Measurements from ENCODE around the gene FMNL2. TPM values are rescaled to one million over a fixed set of nuclear protein-coding genes. Genes with fewer than 3 reads are reported as not detected.

FMNL2 gene
- total and polyA plus RNA-seq, 2 experiments from 2014 or later = 5.1 to 11.7 TPM

- H3K4me3 ChIP-seq = no peak overlapping the region
- H3K27ac ChIP-seq = no peak overlapping the region
- no peaks in the 10 kb centered on the region for H3K27me3 ChIP-seq
- H3K9me3 ChIP-seq (ENCODE audit: low read depth) = no peaks in the 10 kb centered on the region
- peaks cover 8% of the 10 kb centered on the region for H3K4me1 ChIP-seq (ENCODE audit: low read depth)
- DNase-seq (ENCODE audit: low read depth in 1 of 2, low spot score in 1 of 2) = no peak
- no peaks in the 10 kb centered on the region for H3K36me3 ChIP-seq
- TF ChIP-seq CTCF (IDR thresholded peaks at IDR 0.05; ENCODE audit: low read depth, low read length) = no peak
These were observed 98.3 kb downstream of the FMNL2 start for GRCh38 chr2:152433289-152433688.

GRCh38 chr2:152433791-152434190, 98.8 kb downstream of the FMNL2 start:
- H3K4me1 ChIP-seq (ENCODE audit: low read depth) = peaks cover 8% of the 10 kb centered on the region
- DNase-seq (ENCODE audit: low read depth in 1 of 2, low spot score in 1 of 2) = no peak
- no peak for TF ChIP-seq CTCF (IDR thresholded peaks at IDR 0.05; ENCODE audit: low read depth, low read length)
- H3K27me3 ChIP-seq = no peaks in the 10 kb centered on the region
- H3K27ac ChIP-seq = no peak overlapping the region
- H3K9me3 ChIP-seq (ENCODE audit: low read depth) = no peaks in the 10 kb centered on the region
- no peak overlapping the region for H3K4me3 ChIP-seq
- no peaks in the 10 kb centered on the region for H3K36me3 ChIP-seq

- no peak for DNase-seq (ENCODE audit: low read depth in 1 of 2, low spot score in 1 of 2)
These were observed 99.6 kb downstream of the FMNL2 start for GRCh38 chr2:152434395-152435182.

GRCh38 chr2:152436148-152436547, 101.2 kb downstream of the FMNL2 start:
- H3K27me3 ChIP-seq = no peaks in the 10 kb centered on the region
- no peak for DNase-seq (ENCODE audit: low read depth in 1 of 2, low spot score in 1 of 2)
- TF ChIP-seq CTCF (IDR thresholded peaks at IDR 0.05; ENCODE audit: low read depth, low read length) = no peak
- no peak overlapping the region for H3K27ac ChIP-seq
- H3K9me3 ChIP-seq (ENCODE audit: low read depth) = no peaks in the 10 kb centered on the region
- H3K36me3 ChIP-seq = no peaks in the 10 kb centered on the region
- no peak overlapping the region for H3K4me3 ChIP-seq
- peaks cover 8% of the 10 kb centered on the region for H3K4me1 ChIP-seq (ENCODE audit: low read depth)

More at GRCh38 chr2:152434395-152435182, 99.6 kb downstream of the FMNL2 start:
- Histone ChIP-seq H3K27me3 (no peaks in the 10 kb centered on the region), H3K4me1 (ENCODE audit: low read depth) (peaks cover 8% of the 10 kb centered on the region), H3K36me3 (no peaks in the 10 kb centered on the region), H3K9me3 (ENCODE audit: low read depth) (no peaks in the 10 kb centered on the region), H3K4me3 (no peak overlapping the region), H3K27ac (no peak overlapping the region)
- TF ChIP-seq CTCF (IDR thresholded peaks at IDR 0.05; ENCODE audit: low read depth, low read length) = no peak

- Histone ChIP-seq H3K27ac (no peak overlapping the region), H3K36me3 (no peaks in the 10 kb centered on the region), H3K9me3 (ENCODE audit: low read depth) (no peaks in the 10 kb centered on the region), H3K27me3 (no peaks in the 10 kb centered on the region), H3K4me3 (no peak overlapping the region), H3K4me1 (ENCODE audit: low read depth) (peaks cover 2% of the 10 kb centered on the region)
- TF ChIP-seq CTCF (IDR thresholded peaks at IDR 0.05; ENCODE audit: low read depth, low read length) = no peak
- no peak for DNase-seq (ENCODE audit: low read depth in 1 of 2, low spot score in 1 of 2)
These were observed 102.5 kb downstream of the FMNL2 start for GRCh38 chr2:152437276-152438108.

Data from cardiac muscle cell (in vitro differentiated cells and primary cell).